Esophagus muscularis mucosa (tissue), 4 donors: ENCODE measurements around the gene ERBIN. TPM values are rescaled to one million over a fixed set of nuclear protein-coding genes. Genes with fewer than 3 reads are reported as not detected.
"Not testable (repeated sequence)": the region's sequence is repeated elsewhere in the genome, so short reads cannot be mapped to it uniquely, and the experiment has no call there.

Source experiments
- DNase-seq: peaks from one replicate; pipeline ENCODE4 v3.0.0-alpha.2; 2017; ENCODE audit errors: extremely low spot score
- H3K27ac ChIP-seq, 4 donors: fragments of 200-600 bp; sonication (generic); replicated peaks in 1 of 4; 1 replicate in 3 of 4; 2 replicates in 1 of 4; pipeline ENCODE4 v1.5.1; 2016 to 2019; ENCODE audit warnings: mild to moderate bottlenecking in 1 of 4
- H3K27me3 ChIP-seq, 4 donors: fragments of 200-600 bp; sonication (generic); one replicate each; pipeline versions ENCODE4 v1.5.1 to v1.6.0; 2016 to 2019
- H3K36me3 ChIP-seq, 4 donors: fragments of 200-600 bp; sonication (generic); one replicate each; pipeline ENCODE4 v1.5.1; 2016 to 2019
- H3K4me1 ChIP-seq, 4 donors: fragments of 200-600 bp; sonication (generic); one replicate each; pipeline ENCODE4 v1.5.1; 2016 to 2019
- H3K4me3 ChIP-seq, 4 donors: fragments of 200-600 bp; sonication (generic); 1 replicate in 2 of 4; 2 replicates in 2 of 4; pipeline ENCODE4 v1.5.1; 2016 to 2019; ENCODE audit warnings: mild to moderate bottlenecking in 4 of 4, moderate library complexity in 1 of 4
- H3K9me3 ChIP-seq, 4 donors: fragments of 200-600 bp; sonication (generic); 1 replicate in 3 of 4; 2 replicates in 1 of 4; pipeline ENCODE4 v1.5.1; 2016 to 2019
- EP300 ChIP-seq: sonication (generic); formaldehyde crosslinking; IDR thresholded peaks from one replicate; pipeline ENCODE4 v1.6.1; 2017; ENCODE audit warnings: antibody characterized with exemption
- POLR2A ChIP-seq: fragments of 450-650 bp; IDR thresholded peaks from one replicate; pipeline ENCODE4 v1.6.1; 2017; ENCODE audit warnings: antibody characterized with exemption, moderate library complexity, mild to moderate bottlenecking, low read depth
- POLR2AphosphoS5 ChIP-seq, 2 donors: sonication (generic); formaldehyde crosslinking; IDR thresholded peaks; one replicate each; pipeline ENCODE4 v1.6.1; 2017; ENCODE audit warnings: antibody characterized with exemption in 2 of 2
- WGBS: methylation state at CpG from one replicate; pipeline ENCODE4 v1.1.5; 2018; 5-methylcytosine and 5-hydroxymethylcytosine counted together
- intact Hi-C: fragments of 100-400 bp; cut with DNase I; formaldehyde crosslinking; loops from one replicate; pipeline ENCODE4 v1.15.1; 2023
- total RNA-seq, 4 donors: library from RNA; depleted of rRNA; stranded (reverse); fragments of >200 nt; gene quantifications; one replicate each; pipeline versions ENCODE4 v1.1.0 to v1.2.1, GENCODE V29; 2016
- TF ChIP-seq, protein P1 (sequence below), 3 experiments: fragments of 200-600 bp in 2 of 3; fragments of 450-650 bp in 1 of 3; sonication (generic) in 2 of 3; IDR thresholded peaks; one replicate each; pipeline ENCODE4 v1.5.1; 2017 to 2019; ENCODE audit warnings: antibody characterized with exemption in 3 of 3, mild to moderate bottlenecking in 2 of 3, moderate library complexity in 1 of 3

ERBIN gene
- total RNA-seq, 4 donors from 2014 or later = 46.9 to 67.7 (median 55.2) TPM

DNA sequence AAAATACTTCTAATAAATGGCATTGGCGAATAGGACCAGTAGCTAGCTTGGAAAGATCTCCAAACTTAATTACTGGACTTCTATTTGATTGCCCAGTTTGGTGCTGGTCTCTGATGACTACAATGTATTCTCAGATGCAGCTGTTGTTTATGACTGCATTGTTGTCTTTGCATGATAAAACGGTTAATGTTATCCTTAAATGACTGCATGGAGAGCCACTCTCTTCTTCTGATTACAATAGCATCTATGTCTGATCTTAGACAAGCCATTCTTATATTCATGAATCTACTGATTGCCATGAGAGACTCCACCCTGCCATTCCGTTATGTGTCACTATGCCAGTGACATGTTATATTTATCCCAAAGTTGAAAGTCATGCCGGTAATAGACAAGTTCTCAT, 42.9 kb upstream of the ERBIN start:
- TF ChIP-seq, protein P1, sequence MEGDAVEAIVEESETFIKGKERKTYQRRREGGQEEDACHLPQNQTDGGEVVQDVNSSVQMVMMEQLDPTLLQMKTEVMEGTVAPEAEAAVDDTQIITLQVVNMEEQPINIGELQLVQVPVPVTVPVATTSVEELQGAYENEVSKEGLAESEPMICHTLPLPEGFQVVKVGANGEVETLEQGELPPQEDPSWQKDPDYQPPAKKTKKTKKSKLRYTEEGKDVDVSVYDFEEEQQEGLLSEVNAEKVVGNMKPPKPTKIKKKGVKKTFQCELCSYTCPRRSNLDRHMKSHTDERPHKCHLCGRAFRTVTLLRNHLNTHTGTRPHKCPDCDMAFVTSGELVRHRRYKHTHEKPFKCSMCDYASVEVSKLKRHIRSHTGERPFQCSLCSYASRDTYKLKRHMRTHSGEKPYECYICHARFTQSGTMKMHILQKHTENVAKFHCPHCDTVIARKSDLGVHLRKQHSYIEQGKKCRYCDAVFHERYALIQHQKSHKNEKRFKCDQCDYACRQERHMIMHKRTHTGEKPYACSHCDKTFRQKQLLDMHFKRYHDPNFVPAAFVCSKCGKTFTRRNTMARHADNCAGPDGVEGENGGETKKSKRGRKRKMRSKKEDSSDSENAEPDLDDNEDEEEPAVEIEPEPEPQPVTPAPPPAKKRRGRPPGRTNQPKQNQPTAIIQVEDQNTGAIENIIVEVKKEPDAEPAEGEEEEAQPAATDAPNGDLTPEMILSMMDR (IDR thresholded peaks at IDR 0.05) = no peak
- TF ChIP-seq EP300 = no peak
- TF ChIP-seq POLR2A = no peak
- TF ChIP-seq POLR2AphosphoS5 (IDR thresholded peaks at IDR 0.05) = no peak
- Histone ChIP-seq H3K27ac (no peak overlapping the region), H3K4me1 (no peaks in the 10 kb centered on the region), H3K9me3 (no peaks in the 10 kb centered on the region), H3K27me3 (no peaks in the 10 kb centered on the region), H3K4me3 (no peak overlapping the region), H3K36me3 (no peaks in the 10 kb centered on the region)
- WGBS = 94% methylated on average over 4 of the region's 4 CpGs
- no peak for DNase-seq
- intact Hi-C loops = no loop called here

- Histone ChIP-seq H3K9me3 (no peaks in the 10 kb centered on the region), H3K4me3 (no peak overlapping the region), H3K27ac (no peak overlapping the region), H3K36me3 (no peaks in the 10 kb centered on the region), H3K4me1 (no peaks in the 10 kb centered on the region), H3K27me3 (no peaks in the 10 kb centered on the region)
- intact Hi-C loops = no loop called here
- WGBS = 75% methylated on average over 7 of the region's 7 CpGs
- TF ChIP-seq POLR2A (no peak), POLR2AphosphoS5 (IDR thresholded peaks at IDR 0.05) (no peak), EP300 (no peak)
- TF ChIP-seq, protein P1 (IDR thresholded peaks at IDR 0.05) = no peak
- DNase-seq = no peak
Observed at GRCh38 chr5:65886387-65886786, 40.0 kb upstream of the ERBIN start.

GRCh38 chr5:65892024-65892423, 34.4 kb upstream of the ERBIN start:
- H3K4me3 ChIP-seq, H3K9me3 ChIP-seq, DNase-seq, intact Hi-C loops, H3K4me1 ChIP-seq, H3K27ac ChIP-seq, H3K27me3 ChIP-seq, H3K36me3 ChIP-seq: not testable (repeated sequence)
- WGBS = 91% methylated on average over 2 of the region's 2 CpGs

- Histone ChIP-seq H3K27ac (no peak overlapping the region), H3K9me3 (no peaks in the 10 kb centered on the region), H3K4me3 (no peak overlapping the region), H3K27me3 (no peaks in the 10 kb centered on the region), H3K4me1 (no peaks in the 10 kb centered on the region), H3K36me3 (no peaks in the 10 kb centered on the region)
- TF ChIP-seq POLR2AphosphoS5 (IDR thresholded peaks at IDR 0.05) (no peak), EP300 (no peak), POLR2A (no peak)
- TF ChIP-seq, protein P1 (IDR thresholded peaks at IDR 0.05) = no peak
- DNase-seq = no peak
- WGBS = 44% methylated on average over 1 of the region's 1 CpG
- intact Hi-C loops = no loop called here
Observed at GRCh38 chr5:65892801-65893200, 33.6 kb upstream of the ERBIN start.

GRCh38 chr5:65893749-65894430, 32.5 kb upstream of the ERBIN start:
- Histone ChIP-seq H3K27me3 (no peaks in the 10 kb centered on the region), H3K4me3 (no peak overlapping the region), H3K9me3 (no peaks in the 10 kb centered on the region), H3K27ac (no peak overlapping the region), H3K4me1 (no peaks in the 10 kb centered on the region), H3K36me3 (no peaks in the 10 kb centered on the region)
- intact Hi-C loops = no loop called here
- TF ChIP-seq POLR2A (no peak), POLR2AphosphoS5 (IDR thresholded peaks at IDR 0.05) (no peak), EP300 (no peak)
- TF ChIP-seq, protein P1 (IDR thresholded peaks at IDR 0.05) = no peak
- 83% methylated on average over 9 of the region's 9 CpGs for WGBS
- DNase-seq = no peak
